OCI-LY7 (cell line): ENCODE data around the gene APEH.

Source experiments
- EZH2phosphoT487 ChIP-seq: fragments of 200-600 bp; sonication (generic); IDR thresholded peaks from 2 replicates; pipeline ENCODE4 v1.6.1; 2018; ENCODE audit warnings: low read depth, borderline replicate concordance, mild to moderate bottlenecking, mixed run types, antibody characterized with exemption, low read length, moderate library complexity, mixed read lengths
- TF ChIP-seq, protein P1 (sequence below): fragments of 200-600 bp; sonication (generic); conservative IDR thresholded peaks from 2 replicates; pipeline ENCODE4 v1.5.1; 2014; ENCODE audit warnings: mild to moderate bottlenecking, antibody characterized with exemption, low read length, moderate library complexity, mixed read lengths

GRCh38 chr3:49642708-49643145 is 31.4 kb upstream of the APEH start:
- TF ChIP-seq, protein P1, sequence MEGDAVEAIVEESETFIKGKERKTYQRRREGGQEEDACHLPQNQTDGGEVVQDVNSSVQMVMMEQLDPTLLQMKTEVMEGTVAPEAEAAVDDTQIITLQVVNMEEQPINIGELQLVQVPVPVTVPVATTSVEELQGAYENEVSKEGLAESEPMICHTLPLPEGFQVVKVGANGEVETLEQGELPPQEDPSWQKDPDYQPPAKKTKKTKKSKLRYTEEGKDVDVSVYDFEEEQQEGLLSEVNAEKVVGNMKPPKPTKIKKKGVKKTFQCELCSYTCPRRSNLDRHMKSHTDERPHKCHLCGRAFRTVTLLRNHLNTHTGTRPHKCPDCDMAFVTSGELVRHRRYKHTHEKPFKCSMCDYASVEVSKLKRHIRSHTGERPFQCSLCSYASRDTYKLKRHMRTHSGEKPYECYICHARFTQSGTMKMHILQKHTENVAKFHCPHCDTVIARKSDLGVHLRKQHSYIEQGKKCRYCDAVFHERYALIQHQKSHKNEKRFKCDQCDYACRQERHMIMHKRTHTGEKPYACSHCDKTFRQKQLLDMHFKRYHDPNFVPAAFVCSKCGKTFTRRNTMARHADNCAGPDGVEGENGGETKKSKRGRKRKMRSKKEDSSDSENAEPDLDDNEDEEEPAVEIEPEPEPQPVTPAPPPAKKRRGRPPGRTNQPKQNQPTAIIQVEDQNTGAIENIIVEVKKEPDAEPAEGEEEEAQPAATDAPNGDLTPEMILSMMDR: no peak
- TF ChIP-seq EZH2phosphoT487: no peak
